H1 (cell line): ENCODE measurements around the gene DARS1. TPM values are rescaled to one million over a fixed set of nuclear protein-coding genes. Genes with fewer than 3 reads are reported as not detected.

Source experiments
- CTCF ChIA-PET: fragments of 300-600 bp; sonication (Branson Sonifier 250); formaldehyde crosslinking; loops from one replicate; lab custom pipeline; 2021; ENCODE audit not compliant: partially characterized antibody; lab: Charles Lee
- POLR2A ChIA-PET: fragments of 300-600 bp; sonication (Branson Sonifier 250); formaldehyde crosslinking; loops from one replicate; lab custom pipeline; 2021; ENCODE audit warnings: inconsistent platforms; ENCODE audit not compliant: partially characterized antibody; lab: Charles Lee
- DNase-seq, 2 experiments: peaks; one replicate each; pipeline versions ENCODE4 v3.0.0 to v3.0.0-alpha.2; 2010 to 2022; ENCODE audit warnings: low spot score in 2 of 2, low read depth in 1 of 2, mixed read lengths in 1 of 2
- FAIRE-seq: peaks from 2 replicates; lab custom pipeline; 2011; peaks lifted over from hg19 to GRCh38; lab: Jason Lieb, UNC
- H2AFZ ChIP-seq: 2 replicates; pipeline ENCODE4 v1.8.1; 2012; ENCODE audit warnings: low read length, inconsistent platforms
- H2AK5ac ChIP-seq: 2 replicates; pipeline ENCODE4 v1.6.1; 2013; ENCODE audit warnings: low read depth, low read length
- H2BK120ac ChIP-seq: replicated peaks from 2 replicates; pipeline ENCODE3; 2013; ENCODE audit warnings: low read depth, low read length, inconsistent platforms
- H2BK12ac ChIP-seq: 2 replicates; pipeline ENCODE4 v1.6.1; 2013; ENCODE audit warnings: low read depth, low read length
- H2BK15ac ChIP-seq: 2 replicates; pipeline ENCODE4 v1.6.1; 2013; ENCODE audit warnings: low read length
- H2BK20ac ChIP-seq: 2 replicates; pipeline ENCODE4 v1.6.1; 2013; ENCODE audit warnings: low read length
- H2BK5ac ChIP-seq: 2 replicates; pipeline ENCODE4 v1.6.1; 2013; ENCODE audit warnings: low read depth, low read length
- H3K14ac ChIP-seq: 2 replicates; pipeline ENCODE4 v1.6.1; 2013; ENCODE audit warnings: inconsistent platforms; ENCODE audit not compliant: insufficient read length
- H3K18ac ChIP-seq: 2 replicates; pipeline ENCODE4 v1.6.1; 2013; ENCODE audit warnings: low read length; ENCODE audit errors: extremely low read depth
- H3K23ac ChIP-seq: 2 replicates; pipeline ENCODE4 v1.6.1; 2013; ENCODE audit warnings: inconsistent platforms; ENCODE audit not compliant: insufficient read length
- H3K23me2 ChIP-seq: 2 replicates; pipeline ENCODE4 v1.6.1; 2013; ENCODE audit warnings: low read depth, low read length
- H3K27ac ChIP-seq: 2 replicates; pipeline ENCODE4 v1.6.1; 2011; ENCODE audit warnings: low read depth, low read length, inconsistent platforms
- H3K27me3 ChIP-seq, 4 experiments: replicated peaks in 1 of 4; 1 replicate in 1 of 4; 2 replicates in 3 of 4; pipeline versions ENCODE4 v1.6.1 to v1.8.1; 2011 to 2013; ENCODE audit warnings: low read length in 3 of 4, mild to moderate bottlenecking in 3 of 4, inconsistent platforms in 2 of 4, mixed read lengths in 2 of 4, moderate library complexity in 1 of 4; ENCODE audit not compliant: control insufficient read depth in 3 of 4, insufficient read depth in 3 of 4; ENCODE audit errors: extremely low read depth in 1 of 4
- H3K36me3 ChIP-seq, 4 experiments: 2 replicates each; pipeline versions ENCODE4 v1.6.1 to v1.8.1; 2011 to 2013; ENCODE audit warnings: mild to moderate bottlenecking in 4 of 4, low read length in 3 of 4, moderate library complexity in 2 of 4, control low read depth in 1 of 4, inconsistent platforms in 1 of 4; ENCODE audit not compliant: insufficient read depth in 4 of 4, control insufficient read depth in 2 of 4
- H3K4ac ChIP-seq: replicated peaks from 2 replicates; pipeline ENCODE3; 2013; ENCODE audit warnings: low read length, low read depth, mixed read lengths, inconsistent platforms; ENCODE audit not compliant: insufficient read length
- H3K4me1 ChIP-seq, 4 experiments: replicated peaks in 1 of 4; 1 replicate in 1 of 4; 2 replicates in 3 of 4; pipeline versions ENCODE4 v1.6.1 to v1.8.1; 2011 to 2013; ENCODE audit warnings: low read length in 3 of 4, inconsistent platforms in 2 of 4, mixed read lengths in 1 of 4; ENCODE audit not compliant: insufficient read depth in 4 of 4, control insufficient read depth in 3 of 4
- H3K4me2 ChIP-seq, 2 experiments: 2 replicates each; pipeline versions ENCODE4 v1.6.1 to v1.8.1; 2011 to 2013; ENCODE audit warnings: low read depth in 2 of 2, low read length in 2 of 2, control low read depth in 1 of 2, inconsistent platforms in 1 of 2, mild to moderate bottlenecking in 1 of 2; ENCODE audit not compliant: insufficient read depth in 1 of 2
- H3K4me3 ChIP-seq, 4 experiments: fragments of 200-600, 300-600 bp in 1 of 4; sonication (generic), shearing (Covaris generic), sonication (Bioruptor Twin) in 1 of 4; 2 replicates each; pipeline versions ENCODE4 v1.5.1 to v1.8.1; 2011 to 2016; ENCODE audit warnings: low read length in 4 of 4, low read depth in 3 of 4, control low read depth in 2 of 4, inconsistent platforms in 2 of 4, mild to moderate bottlenecking in 2 of 4, mixed read lengths in 1 of 4, moderate library complexity in 1 of 4; ENCODE audit not compliant: insufficient read depth in 2 of 4; ENCODE audit errors: extremely low read depth in 1 of 4
- H3K56ac ChIP-seq: replicated peaks from 2 replicates; pipeline ENCODE3; 2013; ENCODE audit warnings: low read depth, mild to moderate bottlenecking, mixed read lengths, low read length, inconsistent platforms; ENCODE audit not compliant: insufficient read length
- H3K79me1 ChIP-seq: 2 replicates; pipeline ENCODE4 v1.6.1; 2013; ENCODE audit warnings: low read depth, low read length, control low read depth
- H3K79me2 ChIP-seq, 2 experiments: 2 replicates each; pipeline versions ENCODE4 v1.6.1 to v1.8.1; 2012 to 2013; ENCODE audit warnings: low read length in 2 of 2, mild to moderate bottlenecking in 2 of 2, inconsistent platforms in 1 of 2; ENCODE audit not compliant: insufficient read depth in 2 of 2, control insufficient read depth in 1 of 2
- H3K9ac ChIP-seq, 4 experiments: replicated peaks in 1 of 4; 1 replicate in 1 of 4; 2 replicates in 3 of 4; pipeline versions ENCODE4 v1.6.1 to v1.8.1; 2011 to 2013; ENCODE audit warnings: low read depth in 3 of 4, low read length in 3 of 4, control low read depth in 2 of 4, mild to moderate bottlenecking in 2 of 4, moderate library complexity in 2 of 4, inconsistent platforms in 1 of 4; ENCODE audit errors: extremely low read depth in 1 of 4
- H3K9me3 ChIP-seq, 2 experiments: 2 replicates each; pipeline versions ENCODE4 v1.6.1 to v1.8.1; 2012 to 2013; ENCODE audit warnings: mild to moderate bottlenecking in 2 of 2, moderate library complexity in 2 of 2, control low read depth in 1 of 2, inconsistent platforms in 1 of 2, low read depth in 1 of 2, low read length in 1 of 2, mixed read lengths in 1 of 2; ENCODE audit not compliant: insufficient read depth in 2 of 2
- H4K20me1 ChIP-seq, 2 experiments: replicated peaks in 1 of 2; 2 replicates each; pipeline versions ENCODE3 to v1.8.1; 2011 to 2013; ENCODE audit warnings: inconsistent platforms in 2 of 2, low read length in 2 of 2, mild to moderate bottlenecking in 1 of 2; ENCODE audit not compliant: insufficient read depth in 2 of 2, control insufficient read depth in 1 of 2
- H4K5ac ChIP-seq: 2 replicates; pipeline ENCODE4 v1.6.1; 2013; ENCODE audit warnings: low read length, low read depth, mixed read lengths, inconsistent platforms; ENCODE audit not compliant: insufficient read length
- H4K8ac ChIP-seq: 2 replicates; pipeline ENCODE4 v1.8.0; 2013; ENCODE audit warnings: mild to moderate bottlenecking, moderate library complexity, low read length, inconsistent platforms; ENCODE audit not compliant: insufficient read depth; ENCODE audit errors: extremely low read depth
- H4K91ac ChIP-seq: replicated peaks from 2 replicates; pipeline ENCODE3; 2013; ENCODE audit warnings: low read length, mixed read lengths, inconsistent platforms; ENCODE audit not compliant: insufficient read length
- HDAC6 ChIP-seq: IDR thresholded peaks from one replicate; pipeline ENCODE4 v1.7.1; 2012; ENCODE audit warnings: low read depth, mild to moderate bottlenecking, inconsistent platforms, low read length, moderate library complexity
- KDM1A ChIP-seq: fragments of 200-600, 300-600 bp; sonication (generic); IDR thresholded peaks from 2 replicates; pipeline ENCODE4 v1.7.1; 2016; ENCODE audit warnings: mild to moderate bottlenecking, low read length, borderline replicate concordance
- MAX ChIP-seq: IDR thresholded peaks from 2 replicates; pipeline ENCODE4 v1.6.1; 2012; ENCODE audit warnings: inconsistent platforms
- SIRT6 ChIP-seq: IDR thresholded peaks from one replicate; pipeline ENCODE4 v1.7.1; 2012; ENCODE audit warnings: low read length, inconsistent platforms
- TAF7 ChIP-seq: optimal IDR thresholded peaks from 2 replicates; pipeline ENCODE3; 2011; ENCODE audit warnings: low read depth, mild to moderate bottlenecking, inconsistent platforms, low read length, moderate library complexity, borderline replicate concordance
- WGBS, 2 experiments: shearing (Covaris generic) in 1 of 2; methylation state at CpG; one replicate each; pipeline versions ENCODE4 v1.1.6 to v1.1.7; 2013 to 2015; ENCODE audit warnings: low lambda C conversion rate in 2 of 2, mixed read lengths in 2 of 2, inconsistent platforms in 1 of 2, low coverage in 1 of 2, missing lambda C conversion rate in 1 of 2; ENCODE audit not compliant: insufficient replicate concordance in 2 of 2, insufficient coverage in 1 of 2, insufficient read length in 1 of 2; ENCODE audit errors: extremely low coverage in 1 of 2, missing lambda C conversion rate in 1 of 2; 5-methylcytosine and 5-hydroxymethylcytosine counted together
- polyA plus RNA-seq, 7 experiments: library from polyadenylated mRNA; depleted of rRNA in 3 of 7; stranded (reverse) in 5 of 7; unstranded in 2 of 7; fragments of >200 nt in 5 of 7; fragments of 200-250 nt in 2 of 7; gene quantifications; 1 replicate in 5 of 7; 2 replicates in 1 of 7; 4 replicates in 1 of 7; pipeline versions ENCODE4 v1.2.1 to v1.2.3, GENCODE V29; 2011 to 2013; ENCODE audit warnings: missing spikeins in 2 of 7, mixed read lengths in 2 of 7
- total RNA-seq: library from RNA; stranded (reverse); fragmentation: NEBNext Ultra II Directional; extraction: Animal tissue kit (Norgen Biotek cat#: 25700); gene quantifications from 2 replicates; pipeline ENCODE4 v1.2.1, GENCODE V29; 2021

DARS1 gene
- total and polyA plus RNA-seq, 2 of the 8 experiments (the other 6 are each of a cell fraction or from before 2014, with no cell fraction given): 61.7 to 85.9 TPM

- DNase-seq (no peak), FAIRE-seq (no peak)
- Histone ChIP-seq H4K5ac (no peak overlapping the region), H3K79me2 (no peaks in the 10 kb centered on the region), H3K18ac (no peak overlapping the region), H3K27me3 (no peaks in the 10 kb centered on the region), H2BK12ac (peak overlapping the region; percentile 21; the same call in 1 of the 2 replicates), H3K9me3 (no peaks in the 10 kb centered on the region; a peak in 1 of 4 replicates), H3K4me3 (no peak overlapping the region), H3K23ac (no peak overlapping the region), H2AK5ac (no peak overlapping the region), H3K23me2 (no peaks in the 10 kb centered on the region), H3K79me1 (no peaks in the 10 kb centered on the region), H3K27ac (no peak overlapping the region), H2BK120ac (no peak overlapping the region), H4K20me1 (no peaks in the 10 kb centered on the region), H3K56ac (no peak overlapping the region), H3K4me1 (peaks cover 0 to 10% (median 5%) of the 10 kb centered on the region in 4 experiments; a peak in 5 of 7 replicates), H3K4me2 (no peak overlapping the region), H3K36me3 (no peaks in the 10 kb centered on the region), H2AFZ (no peak overlapping the region), H3K14ac (no peak overlapping the region), H4K8ac (no peak overlapping the region), H2BK15ac (no peak overlapping the region), H2BK20ac (no peak overlapping the region), H4K91ac (no peak overlapping the region), H3K4ac (no peak overlapping the region), H3K9ac (no peak overlapping the region), H2BK5ac (no peak overlapping the region)
- ChIA-PET POLR2A (interaction anchor here (1.4 kb wide), 1 partner anchor 22 kb away, joined by 3 read pairs; the partner anchor contains the start of gene DARS1), CTCF (interaction anchor here (1.2 kb wide), 1 partner anchor 12 kb away, joined by 5 read pairs; no protein-coding TSS in a partner anchor)
- TF ChIP-seq SIRT6 (no peak), KDM1A (no peak), HDAC6 (no peak), TAF7 (no peak), MAX (no peak)
- 87% methylated on average over 9 of the region's 9 CpGs; no CpG with 5 or more reads in 1 of the 2 experiments for WGBS, 2 experiments
These were observed 22.9 kb upstream of the DARS1 start for GRCh38 chr2:136008205-136008865.
